Measurements from ENCODE around the gene RAI2. TPM values are rescaled to one million over a fixed set of nuclear protein-coding genes. Genes with fewer than 3 reads are reported as not detected.
A peak's percentile ranks its signal among the peaks of the same experiment; 100 is the strongest.

The RAI2 gene
- total RNA-seq, 4 donors from 2014 or later: 6.0 to 80.1 (median 27.5) TPM

GRCh38 chrX:17814059-17814458, 47.0 kb downstream of the RAI2 start:
- no peak for DNase-seq
- H3K4me1 ChIP-seq: peaks cover 0 to 6% of the 10 kb centered on the region in 2 donors
- intact Hi-C loops (cut with DNase I; ENCODE audit: low total_unique reads): no loop called here
- no peak overlapping the region for H3K4me3 ChIP-seq
- TF ChIP-seq POLR2A (IDR thresholded peaks at IDR 0.05) (no peak), CTCF (IDR thresholded peaks at IDR 0.05) (no peak)
- peak overlapping the region; percentile 56 to 66 for H3K27ac ChIP-seq
- no peaks in the 10 kb centered on the region for H3K9me3 ChIP-seq
- no peaks in the 10 kb centered on the region for H3K27me3 ChIP-seq
- H3K36me3 ChIP-seq: no peaks in the 10 kb centered on the region

GRCh38 chrX:17813277-17813676, 47.8 kb downstream of the RAI2 start:
- Histone ChIP-seq H3K4me3 (no peak overlapping the region), H3K36me3 (no peaks in the 10 kb centered on the region), H3K27me3 (no peaks in the 10 kb centered on the region), H3K4me1 (peaks cover 0 to 6% of the 10 kb centered on the region in 2 donors), H3K27ac (peak overlapping the region; percentile 56 to 66), H3K9me3 (no peaks in the 10 kb centered on the region)
- TF ChIP-seq CTCF (IDR thresholded peaks at IDR 0.05) (no peak), POLR2A (IDR thresholded peaks at IDR 0.05) (no peak)
- DNase-seq: no peak
- intact Hi-C loops (cut with DNase I; ENCODE audit: low total_unique reads): no loop called here

GRCh38 chrX:17812763-17813162, 48.3 kb downstream of the RAI2 start:
- Histone ChIP-seq H3K36me3 (no peaks in the 10 kb centered on the region), H3K27ac (peak overlapping the region; percentile 56 to 66), H3K4me1 (peaks cover 0 to 6% of the 10 kb centered on the region in 2 donors), H3K4me3 (no peak overlapping the region), H3K9me3 (no peaks in the 10 kb centered on the region), H3K27me3 (no peaks in the 10 kb centered on the region)
- TF ChIP-seq CTCF (IDR thresholded peaks at IDR 0.05): peak; percentile 55 to 80 (median 71)
- no peak for TF ChIP-seq POLR2A (IDR thresholded peaks at IDR 0.05)
- peak in 1 of 2 donors; percentile 57 for DNase-seq
- intact Hi-C loops (cut with DNase I; ENCODE audit: low total_unique reads): no loop called here

- no peak for TF ChIP-seq CTCF (IDR thresholded peaks at IDR 0.05)
- TF ChIP-seq POLR2A (IDR thresholded peaks at IDR 0.05): no peak
- H3K4me1 ChIP-seq: peaks cover 0 to 6% of the 10 kb centered on the region in 2 donors
These were observed 51.1 kb downstream of the RAI2 start for GRCh38 chrX:17809984-17810383.

GRCh38 chrX:17809273-17809672, 51.8 kb downstream of the RAI2 start:
- Histone ChIP-seq H3K4me3 (no peak overlapping the region), H3K4me1 (peaks cover 0 to 5% of the 10 kb centered on the region in 2 donors), H3K36me3 (no peaks in the 10 kb centered on the region), H3K27ac (no peak overlapping the region), H3K9me3 (no peaks in the 10 kb centered on the region), H3K27me3 (no peaks in the 10 kb centered on the region)
- DNase-seq: no peak
- TF ChIP-seq POLR2A (IDR thresholded peaks at IDR 0.05) (no peak), CTCF (IDR thresholded peaks at IDR 0.05) (no peak)
- intact Hi-C loops (cut with DNase I; ENCODE audit: low total_unique reads): loop anchor here (5.0 kb wide), 1 partner anchor 133 kb away; no protein-coding TSS in a partner anchor

More at GRCh38 chrX:17809984-17810383, 51.1 kb downstream of the RAI2 start:
- no peaks in the 10 kb centered on the region for H3K27me3 ChIP-seq
- H3K9me3 ChIP-seq: no peaks in the 10 kb centered on the region
- H3K27ac ChIP-seq: no peak overlapping the region
- DNase-seq: no peak
- no peak overlapping the region for H3K4me3 ChIP-seq
- H3K36me3 ChIP-seq: no peaks in the 10 kb centered on the region
- intact Hi-C loops (cut with DNase I; ENCODE audit: low total_unique reads): loop anchor here (5.0 kb wide), 1 partner anchor 132 kb away; no protein-coding TSS in a partner anchor

Measured in uterus (tissue), 4 donors.